Activated naive CD8-positive, alpha-beta T cell treated with anti-CD3 and anti-CD28 coated beads, Interleukin-2, amount 50 U/mL, for 24 hours (primary cell): ENCODE data around the gene RAB12.
"Not testable (repeated sequence)": the region's sequence is repeated elsewhere in the genome, so short reads cannot be mapped to it uniquely, and the experiment has no call there.

ENCODE experiments used
- ATAC-seq: fragments of 150-1000 bp; cut with Tn5 transposase; one replicate; pipeline ENCODE4 v1.10.0; 2021
- DNase-seq: peaks from one replicate; pipeline ENCODE4 v3.0.0; 2021
- H3K27ac Mint-ChIP-seq: one replicate; pipeline ENCODE4 v1.8.0; 2021; ENCODE audit warnings: mild to moderate bottlenecking, mixed read lengths
- H3K27me3 Mint-ChIP-seq: one replicate; pipeline ENCODE4 v1.8.0; 2021; ENCODE audit warnings: mixed read lengths
- H3K36me3 Mint-ChIP-seq: one replicate; pipeline ENCODE4 v1.8.0; 2021; ENCODE audit warnings: low read depth, mixed read lengths
- H3K4me1 Mint-ChIP-seq: one replicate; pipeline ENCODE4 v1.8.0; 2021; ENCODE audit warnings: mixed read lengths
- H3K4me3 Mint-ChIP-seq: one replicate; pipeline ENCODE4 v1.8.0; 2021; ENCODE audit warnings: mild to moderate bottlenecking, moderate library complexity, mixed read lengths
- H3K9me3 Mint-ChIP-seq: one replicate; pipeline ENCODE4 v1.8.0; 2021; ENCODE audit warnings: mixed read lengths

RAB12 gene

GRCh38 chr18:8622625-8623024 lies 13.4 kb downstream of the RAB12 start:
- Mint-ChIP-seq H3K36me3 (peaks cover 75% of the 10 kb centered on the region), H3K27ac (peak overlapping the region; percentile 25), H3K9me3 (peaks cover 18% of the 10 kb centered on the region), H3K4me1 (peaks cover 54% of the 10 kb centered on the region)
- not testable (repeated sequence) for H3K4me3 Mint-ChIP-seq, H3K27me3 Mint-ChIP-seq, DNase-seq, ATAC-seq

GRCh38 chr18:8623549-8624106 lies 14.4 kb downstream of the RAB12 start:
- Mint-ChIP-seq H3K4me3 (peak overlapping the region; percentile 34), H3K9me3 (peaks cover 18% of the 10 kb centered on the region), H3K27me3 (no peaks in the 10 kb centered on the region), H3K36me3 (peaks cover 79% of the 10 kb centered on the region), H3K4me1 (peaks cover 50% of the 10 kb centered on the region), H3K27ac (peak overlapping the region; percentile 25)
- DNase-seq (no peak), ATAC-seq (peak; percentile 53)

DNA sequence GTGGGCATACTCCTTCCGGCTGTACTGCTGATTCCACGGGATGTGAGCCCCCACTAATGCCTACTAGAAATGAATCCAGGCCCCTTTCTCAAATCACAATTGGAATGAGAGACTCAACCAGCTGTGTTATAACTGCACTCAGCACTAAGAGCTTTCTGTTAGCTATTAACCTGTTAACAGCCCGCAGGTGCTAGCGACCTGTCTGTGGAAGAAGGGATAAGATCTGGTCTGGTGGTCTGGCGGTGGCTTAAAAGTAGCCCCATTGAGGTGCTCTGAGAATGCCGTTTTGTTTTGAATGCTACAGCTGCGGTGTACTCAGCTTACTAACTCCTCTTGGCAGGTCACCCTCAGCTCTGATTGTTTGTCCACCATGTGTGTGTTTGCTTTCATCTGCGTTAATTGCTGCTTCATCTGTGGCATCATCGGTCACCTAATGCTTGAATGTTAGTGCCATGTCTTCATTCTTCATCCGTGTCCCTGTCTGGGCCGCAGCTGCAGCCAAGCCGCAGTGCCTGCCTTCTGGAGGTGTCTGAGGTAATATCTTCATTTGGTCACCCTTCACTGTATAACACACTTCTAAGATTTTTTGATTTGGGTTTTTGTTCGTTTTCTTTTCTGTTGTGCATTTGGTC lies 16.3 kb downstream of the RAB12 start:
- DNase-seq (no peak), ATAC-seq (no peak)
- Mint-ChIP-seq H3K4me3 (no peak overlapping the region), H3K27me3 (no peaks in the 10 kb centered on the region), H3K27ac (no peak overlapping the region), H3K4me1 (peaks cover 35% of the 10 kb centered on the region), H3K9me3 (peaks cover 17% of the 10 kb centered on the region), H3K36me3 (peaks cover 68% of the 10 kb centered on the region)

GRCh38 chr18:8626414-8627106 lies 17.3 kb downstream of the RAB12 start:
- no peak overlapping the region for H3K27ac Mint-ChIP-seq
- peaks cover 60% of the 10 kb centered on the region for H3K36me3 Mint-ChIP-seq
- H3K4me3 Mint-ChIP-seq: no peak overlapping the region
- no peaks in the 10 kb centered on the region for H3K27me3 Mint-ChIP-seq
- H3K9me3 Mint-ChIP-seq: peaks cover 7% of the 10 kb centered on the region
- ATAC-seq: no peak
- H3K4me1 Mint-ChIP-seq: peaks cover 27% of the 10 kb centered on the region
- no peak for DNase-seq

DNA sequence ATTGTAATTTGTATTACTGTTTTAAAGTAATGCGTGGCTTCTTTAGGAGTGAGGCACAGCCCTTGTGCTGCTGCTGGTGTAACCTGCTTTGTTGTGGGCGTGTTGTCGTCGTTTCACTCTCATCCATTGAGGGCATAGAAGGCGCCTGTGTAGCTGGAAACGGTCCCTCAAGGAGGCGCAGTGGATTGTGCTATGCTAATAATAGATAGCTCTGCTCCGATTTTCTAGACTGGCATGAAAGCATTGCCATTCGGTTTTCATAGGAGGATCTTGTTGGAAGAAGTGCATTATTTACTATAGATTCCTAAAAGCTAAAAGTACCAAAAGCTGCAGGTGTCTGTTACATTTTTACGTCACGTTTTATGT lies 17.9 kb downstream of the RAB12 start:
- Mint-ChIP-seq H3K4me1 (peaks cover 23% of the 10 kb centered on the region), H3K27ac (no peak overlapping the region), H3K27me3 (no peaks in the 10 kb centered on the region), H3K9me3 (peaks cover 2% of the 10 kb centered on the region), H3K4me3 (no peak overlapping the region), H3K36me3 (peaks cover 58% of the 10 kb centered on the region)
- ATAC-seq (no peak), DNase-seq (no peak)

DNA sequence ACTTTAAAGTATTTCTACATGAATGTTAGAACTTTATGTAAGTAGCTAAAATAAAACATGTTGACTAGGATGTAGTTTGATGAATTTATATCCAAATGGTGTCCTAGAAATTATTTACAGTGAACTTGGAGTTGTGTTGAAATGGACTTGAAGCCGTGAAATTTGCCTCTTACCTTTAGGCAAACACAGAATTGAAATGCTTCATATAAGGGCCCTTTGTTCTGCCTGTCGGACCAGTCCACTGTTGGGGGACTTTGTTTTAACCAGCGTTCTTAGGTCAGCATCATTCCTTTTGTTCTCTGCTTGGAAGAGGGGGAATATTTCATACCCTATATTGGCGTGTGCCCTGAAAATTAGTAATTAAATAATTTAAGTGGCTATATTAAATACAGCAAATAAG lies 18.3 kb downstream of the RAB12 start:
- DNase-seq (no peak), ATAC-seq (no peak)
- peaks cover 19% of the 10 kb centered on the region for H3K4me1 Mint-ChIP-seq
- peaks cover 54% of the 10 kb centered on the region for H3K36me3 Mint-ChIP-seq
- H3K4me3 Mint-ChIP-seq: no peak overlapping the region
- H3K27ac Mint-ChIP-seq: no peak overlapping the region
- no peaks in the 10 kb centered on the region for H3K9me3 Mint-ChIP-seq
- H3K27me3 Mint-ChIP-seq: no peaks in the 10 kb centered on the region

GRCh38 chr18:8629602-8630001 lies 20.4 kb downstream of the RAB12 start:
- ATAC-seq (no peak), DNase-seq (no peak)
- Mint-ChIP-seq H3K9me3 (no peaks in the 10 kb centered on the region), H3K36me3 (peaks cover 52% of the 10 kb centered on the region), H3K27ac (no peak overlapping the region), H3K27me3 (no peaks in the 10 kb centered on the region), H3K4me3 (no peak overlapping the region), H3K4me1 (peaks cover 3% of the 10 kb centered on the region)

DNA sequence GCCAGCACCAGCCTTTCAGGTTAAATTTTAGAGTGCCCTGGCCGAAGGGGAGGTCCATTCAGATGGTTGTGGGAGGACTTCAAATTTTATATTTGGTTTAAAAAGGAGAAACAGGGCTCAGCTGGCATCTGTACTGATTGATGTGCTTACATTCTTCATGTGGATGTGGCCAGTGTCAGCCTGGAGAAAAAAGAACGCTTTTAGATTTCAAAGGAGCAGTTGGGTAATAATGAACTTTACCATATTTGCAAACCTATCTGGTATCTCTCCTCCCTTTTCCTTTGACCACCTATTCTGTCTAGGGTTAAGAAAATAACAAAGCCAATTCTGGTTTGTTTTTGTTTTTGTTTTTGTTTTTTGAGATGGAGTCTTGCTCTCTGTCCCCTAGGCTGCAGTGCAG lies 21.3 kb downstream of the RAB12 start:
- Mint-ChIP-seq H3K36me3 (peaks cover 49% of the 10 kb centered on the region), H3K4me3 (no peak overlapping the region), H3K27ac (no peak overlapping the region)

DNA sequence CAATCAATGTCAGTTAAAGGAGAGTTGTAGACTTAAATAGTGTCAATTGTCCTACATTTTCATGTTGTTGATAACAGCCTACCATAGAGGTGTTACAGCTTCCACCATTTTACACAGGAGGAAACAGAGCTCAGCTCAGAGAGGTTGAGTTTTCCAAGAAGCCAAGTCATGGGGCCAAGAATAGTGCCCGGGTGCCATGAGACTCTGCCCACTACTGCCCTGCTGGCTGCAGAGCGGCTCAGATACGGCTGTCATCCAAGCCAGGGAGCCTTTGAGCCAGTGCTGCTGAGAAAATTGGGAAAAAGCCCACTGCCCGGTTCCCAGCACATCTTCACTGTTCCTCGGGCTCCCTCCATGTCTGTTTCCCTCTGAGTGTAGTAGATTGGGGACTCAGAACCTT lies 22.0 kb downstream of the RAB12 start:
- Mint-ChIP-seq H3K4me1 (peaks cover 2% of the 10 kb centered on the region), H3K9me3 (no peaks in the 10 kb centered on the region), H3K36me3 (peaks cover 48% of the 10 kb centered on the region), H3K27me3 (no peaks in the 10 kb centered on the region), H3K4me3 (no peak overlapping the region), H3K27ac (no peak overlapping the region)
- ATAC-seq (no peak), DNase-seq (no peak)

More for the DNA sequence above, 21.3 kb downstream of the RAB12 start:
- ATAC-seq (no peak), DNase-seq (no peak)
- Mint-ChIP-seq H3K27me3 (no peaks in the 10 kb centered on the region), H3K9me3 (no peaks in the 10 kb centered on the region), H3K4me1 (peaks cover 2% of the 10 kb centered on the region)

- Mint-ChIP-seq H3K27ac (peak overlapping the region; percentile 65), H3K4me3 (no peak overlapping the region), H3K4me1 (peaks cover 2% of the 10 kb centered on the region), H3K27me3 (no peaks in the 10 kb centered on the region), H3K9me3 (no peaks in the 10 kb centered on the region), H3K36me3 (peaks cover 41% of the 10 kb centered on the region)
- DNase-seq: no peak
- no peak for ATAC-seq
Measured at GRCh38 chr18:8632386-8632785, 23.1 kb downstream of the RAB12 start.

- H3K4me1 Mint-ChIP-seq: no peaks in the 10 kb centered on the region
- no peak for ATAC-seq
- DNase-seq: no peak
- H3K4me3 Mint-ChIP-seq: no peak overlapping the region
- H3K27me3 Mint-ChIP-seq: no peaks in the 10 kb centered on the region
- H3K9me3 Mint-ChIP-seq: no peaks in the 10 kb centered on the region
- peaks cover 50% of the 10 kb centered on the region for H3K36me3 Mint-ChIP-seq
- H3K27ac Mint-ChIP-seq: no peak overlapping the region
Measured at GRCh38 chr18:8634508-8634907, 25.3 kb downstream of the RAB12 start.

DNA sequence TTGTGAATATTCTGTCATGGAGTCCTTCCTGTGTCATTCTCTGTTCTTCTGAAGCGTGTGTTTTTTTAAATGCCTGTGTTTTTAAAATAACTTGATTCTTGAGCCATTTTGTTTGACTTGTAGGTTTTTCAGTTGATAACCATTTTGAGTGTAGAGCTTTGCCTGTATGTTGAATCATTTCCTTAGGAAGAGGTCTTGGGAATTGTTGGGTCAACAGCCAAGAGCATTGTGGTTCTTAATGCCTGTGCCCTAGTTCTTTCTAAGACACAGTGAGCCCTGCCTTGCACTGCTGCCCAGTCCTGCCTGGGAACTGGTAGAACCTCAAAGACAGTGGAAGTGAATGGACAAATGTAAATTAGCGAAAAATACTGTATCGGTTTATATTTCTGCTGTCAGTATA lies 25.9 kb downstream of the RAB12 start:
- ATAC-seq (no peak), DNase-seq (no peak)
- no peak overlapping the region for H3K4me3 Mint-ChIP-seq
- H3K36me3 Mint-ChIP-seq: peaks cover 55% of the 10 kb centered on the region
- no peaks in the 10 kb centered on the region for H3K9me3 Mint-ChIP-seq
- H3K27me3 Mint-ChIP-seq: no peaks in the 10 kb centered on the region
- no peaks in the 10 kb centered on the region for H3K4me1 Mint-ChIP-seq
- H3K27ac Mint-ChIP-seq: no peak overlapping the region

DNA sequence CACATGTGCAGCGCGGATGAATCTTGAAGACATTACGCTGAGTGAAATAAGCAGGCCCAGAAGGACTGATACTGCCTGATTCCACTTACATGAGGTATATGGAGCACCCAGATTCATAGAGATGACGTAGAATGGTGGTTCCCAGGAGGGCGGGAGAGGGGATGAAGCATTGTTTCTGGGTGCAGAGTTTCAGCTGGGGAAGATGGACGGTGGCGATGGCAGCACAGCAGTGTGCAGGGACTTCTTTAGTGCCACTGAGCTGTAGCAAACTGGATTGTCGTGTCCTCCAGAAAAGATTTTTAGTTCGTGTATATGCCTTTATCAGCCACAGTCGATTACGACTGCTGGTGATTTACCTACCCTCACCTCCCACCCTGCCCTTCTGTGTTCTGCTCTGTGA lies 30.5 kb downstream of the RAB12 start:
- Mint-ChIP-seq H3K4me3 (no peak overlapping the region), H3K9me3 (no peaks in the 10 kb centered on the region), H3K36me3 (peaks cover 52% of the 10 kb centered on the region), H3K27ac (peak overlapping the region; percentile 6), H3K27me3 (no peaks in the 10 kb centered on the region), H3K4me1 (peaks cover 12% of the 10 kb centered on the region)
- ATAC-seq (no peak), DNase-seq (no peak)

DNA sequence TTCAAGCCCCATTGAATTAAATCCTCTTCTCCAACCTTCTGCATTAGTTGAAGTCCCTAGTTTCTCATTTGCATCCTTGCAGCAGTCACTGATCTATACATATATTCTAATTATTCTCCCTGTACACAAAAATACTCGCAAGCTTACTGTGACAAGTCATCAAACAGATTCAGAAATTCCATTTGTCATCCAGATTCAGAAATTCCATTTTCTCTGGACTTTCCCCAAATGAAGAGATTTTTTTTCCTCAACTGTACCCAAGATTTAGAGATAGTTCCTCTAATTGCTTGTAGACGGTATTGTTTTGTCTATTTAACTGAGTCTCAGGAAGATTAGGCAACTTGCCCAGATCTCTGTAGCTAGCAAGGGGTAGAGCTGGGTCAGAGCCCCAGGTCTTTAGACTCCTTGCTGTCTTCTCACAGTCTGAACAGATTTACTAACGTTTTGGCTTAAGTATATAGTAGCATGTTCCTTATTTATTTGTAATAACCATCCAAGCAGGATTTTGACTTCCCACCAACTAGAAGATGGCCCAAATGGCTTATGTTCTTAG lies 34.2 kb downstream of the RAB12 start:
- Mint-ChIP-seq H3K4me3 (no peak overlapping the region), H3K27ac (no peak overlapping the region), H3K27me3 (peaks cover 4% of the 10 kb centered on the region), H3K4me1 (peaks cover 12% of the 10 kb centered on the region), H3K36me3 (peaks cover 31% of the 10 kb centered on the region), H3K9me3 (no peaks in the 10 kb centered on the region)
- DNase-seq (no peak), ATAC-seq (no peak)

- H3K4me3 Mint-ChIP-seq, H3K27ac Mint-ChIP-seq, H3K36me3 Mint-ChIP-seq, DNase-seq, ATAC-seq, H3K9me3 Mint-ChIP-seq: not testable (repeated sequence)
- peaks cover 11% of the 10 kb centered on the region for H3K27me3 Mint-ChIP-seq
- peaks cover 12% of the 10 kb centered on the region for H3K4me1 Mint-ChIP-seq
Measured at GRCh38 chr18:8647359-8647758, 38.1 kb downstream of the RAB12 start.
